ENCODE results near the gene FXYD1.

Gene FXYD1

DNA sequence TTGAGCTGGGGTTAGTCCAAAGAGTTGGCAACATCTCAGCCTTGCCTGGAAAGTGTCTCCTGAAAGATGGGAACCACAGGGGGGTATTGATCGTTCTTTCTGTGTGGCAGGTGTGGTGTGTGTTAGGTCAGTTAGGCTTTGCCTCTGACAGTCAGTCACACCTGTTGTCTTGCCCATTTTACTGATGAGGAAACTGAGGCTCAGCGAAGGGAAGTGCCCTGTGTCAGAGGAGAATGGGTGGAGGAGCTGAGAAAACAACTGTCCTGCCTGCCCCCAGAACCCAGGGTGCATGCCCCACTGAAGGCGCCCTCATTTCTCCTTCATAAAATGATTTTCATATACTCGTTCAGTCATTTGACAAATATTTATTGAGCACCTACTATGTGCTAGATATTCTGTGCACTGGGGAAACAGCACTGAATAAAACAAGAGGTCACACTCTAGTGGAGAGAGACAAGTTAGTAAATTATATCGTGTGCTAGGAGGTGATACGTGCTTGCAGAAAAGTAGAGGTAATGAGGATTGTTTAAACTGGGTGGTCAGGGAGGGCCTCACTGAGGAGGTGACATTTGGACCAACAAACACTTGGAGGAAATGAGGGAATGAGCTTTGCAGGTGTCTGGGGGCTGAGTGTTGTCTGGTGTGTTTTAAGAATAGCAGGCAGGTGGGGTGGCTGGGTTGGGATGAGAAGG, 17.5 kb downstream of the FXYD1 start:
- H3K4me1 ChIP-seq (ENCODE audit: control insufficient read depth, insufficient read depth, low read length) = no peaks in the 10 kb centered on the region
- no peak overlapping the region for H3K27ac ChIP-seq (ENCODE audit: low read depth, low read length)
- no peak overlapping the region for H3K4me3 ChIP-seq (ENCODE audit: low read length)
- peaks cover 2% of the 10 kb centered on the region for H3K36me3 ChIP-seq (ENCODE audit: control insufficient read depth, insufficient read depth, low read length)
- peaks cover 15% of the 10 kb centered on the region for H3K27me3 ChIP-seq (ENCODE audit: control insufficient read depth, insufficient read depth, low read length)
- no peak overlapping the region for H3K9ac ChIP-seq (ENCODE audit: low read length)

DNA sequence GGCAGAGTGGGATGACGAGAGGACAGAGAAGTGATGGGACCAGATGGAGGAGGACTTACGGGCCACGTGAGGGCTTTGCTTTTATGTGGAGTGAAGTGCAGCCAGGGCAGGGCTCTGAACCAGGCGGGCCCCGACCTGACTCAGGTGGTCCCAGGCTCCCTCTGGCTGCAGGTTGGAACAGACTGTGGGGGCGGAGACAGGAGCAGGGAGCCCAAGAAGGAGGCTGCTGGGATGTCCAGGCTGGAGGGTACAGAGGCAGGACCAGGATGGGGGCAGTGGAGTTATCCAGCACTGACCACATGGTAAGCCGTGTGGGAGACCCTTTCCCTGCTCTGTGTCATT, 18.0 kb downstream of the FXYD1 start:
- no peak overlapping the region for H3K4me3 ChIP-seq (ENCODE audit: low read length)
- H3K4me1 ChIP-seq (ENCODE audit: control insufficient read depth, insufficient read depth, low read length) = no peaks in the 10 kb centered on the region
- H3K27me3 ChIP-seq (ENCODE audit: control insufficient read depth, insufficient read depth, low read length) = peaks cover 12% of the 10 kb centered on the region
- H3K27ac ChIP-seq (ENCODE audit: low read depth, low read length) = no peak overlapping the region
- no peak overlapping the region for H3K9ac ChIP-seq (ENCODE audit: low read length)
- peaks cover 2% of the 10 kb centered on the region for H3K36me3 ChIP-seq (ENCODE audit: control insufficient read depth, insufficient read depth, low read length)

DNA sequence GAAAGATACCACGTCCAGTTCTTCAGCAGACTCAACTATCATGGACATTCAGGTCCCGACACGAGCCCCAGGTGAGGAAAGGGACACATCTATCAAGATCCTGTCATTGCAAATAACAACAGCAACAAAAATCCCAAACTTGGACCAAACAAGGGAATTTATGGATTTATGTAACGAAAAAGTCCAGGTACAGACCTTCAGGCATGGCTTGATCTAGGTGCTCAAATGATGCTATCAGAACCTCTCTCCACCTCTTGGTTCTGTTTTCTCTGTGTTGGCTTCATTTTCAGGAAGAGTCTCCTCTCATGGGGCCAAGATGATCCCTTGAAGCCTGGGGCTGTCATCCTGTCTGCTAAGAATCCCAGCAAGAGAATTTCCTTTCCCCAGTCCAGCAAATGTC, 18.8 kb downstream of the FXYD1 start:
- Histone ChIP-seq H3K27ac (ENCODE audit: low read depth, low read length) (no peak overlapping the region), H3K36me3 (ENCODE audit: control insufficient read depth, insufficient read depth, low read length) (peaks cover 2% of the 10 kb centered on the region), H3K27me3 (ENCODE audit: control insufficient read depth, insufficient read depth, low read length) (peaks cover 12% of the 10 kb centered on the region), H3K4me3 (ENCODE audit: low read length) (no peak overlapping the region), H3K9ac (ENCODE audit: low read length) (no peak overlapping the region), H3K4me1 (ENCODE audit: control insufficient read depth, insufficient read depth, low read length) (no peaks in the 10 kb centered on the region)

DNA sequence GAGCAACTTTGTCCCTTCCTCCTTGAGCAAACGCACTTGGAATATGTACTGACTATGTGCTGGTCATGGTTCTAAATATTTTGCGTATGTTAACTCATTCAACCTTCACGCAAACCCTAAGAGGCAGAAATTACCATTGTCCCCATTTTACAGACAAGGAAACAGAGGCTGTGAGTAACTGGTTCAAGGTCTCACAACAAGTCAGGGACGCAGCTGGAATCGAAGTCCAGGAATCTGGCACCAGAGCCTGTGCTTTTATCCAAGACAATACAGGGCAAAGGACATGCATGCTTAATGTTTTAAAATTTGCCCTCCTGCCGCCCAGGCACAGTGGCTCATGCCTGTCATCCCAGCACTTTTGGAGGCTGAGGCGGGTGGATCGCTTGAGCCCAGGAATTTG, 21.0 kb downstream of the FXYD1 start:
- peaks cover 6% of the 10 kb centered on the region for H3K27me3 ChIP-seq (ENCODE audit: control insufficient read depth, insufficient read depth, low read length)
- H3K4me1 ChIP-seq (ENCODE audit: control insufficient read depth, insufficient read depth, low read length) = no peaks in the 10 kb centered on the region
- peaks cover 14% of the 10 kb centered on the region for H3K36me3 ChIP-seq (ENCODE audit: control insufficient read depth, insufficient read depth, low read length)
- H3K4me3 ChIP-seq (ENCODE audit: low read length) = no peak overlapping the region
- H3K27ac ChIP-seq (ENCODE audit: low read depth, low read length) = no peak overlapping the region
- H3K9ac ChIP-seq (ENCODE audit: low read length) = no peak overlapping the region

DNA sequence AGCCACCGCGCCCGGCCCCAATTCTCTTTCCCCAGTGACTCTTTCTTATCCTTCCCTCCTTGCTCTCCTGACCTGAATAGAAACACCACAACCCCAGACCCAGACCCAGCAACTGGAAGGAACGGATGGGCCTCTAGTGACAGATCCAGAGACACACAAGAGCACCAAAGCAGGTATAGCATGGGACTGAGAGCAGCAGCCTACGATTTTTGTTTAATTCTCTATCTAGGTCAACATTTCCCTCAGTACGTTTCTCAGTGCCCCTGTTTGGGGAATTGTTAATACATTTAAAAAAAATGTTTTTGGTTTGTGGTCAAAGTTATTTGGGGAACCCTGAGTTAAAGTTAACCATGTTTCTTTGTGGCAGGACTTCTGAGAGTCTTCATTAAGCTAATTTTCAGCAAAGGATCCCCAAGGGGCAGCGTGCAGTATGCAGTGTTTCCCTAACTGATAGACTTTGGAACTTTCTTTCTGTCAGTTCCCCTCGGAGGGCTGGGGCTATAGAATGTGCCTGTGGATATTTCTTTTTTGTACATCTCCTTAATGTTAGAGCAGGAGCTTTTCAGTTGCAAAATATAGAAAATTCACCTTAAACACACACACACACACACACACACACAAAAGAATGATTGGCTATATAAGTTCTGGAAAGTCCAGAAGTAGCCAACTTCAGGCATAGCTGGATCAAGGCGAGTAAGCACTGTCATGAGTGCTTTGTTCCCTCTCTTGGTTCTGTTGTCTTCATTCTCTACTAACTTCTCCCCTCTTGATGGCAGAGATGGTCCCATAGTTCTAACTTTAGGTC, 22.2 kb downstream of the FXYD1 start:
- Histone ChIP-seq H3K27ac (ENCODE audit: low read depth, low read length) (no peak overlapping the region), H3K9ac (ENCODE audit: low read length) (no peak overlapping the region), H3K27me3 (ENCODE audit: control insufficient read depth, insufficient read depth, low read length) (no peaks in the 10 kb centered on the region), H3K4me3 (ENCODE audit: low read length) (no peak overlapping the region), H3K36me3 (ENCODE audit: control insufficient read depth, insufficient read depth, low read length) (peaks cover 15% of the 10 kb centered on the region), H3K4me1 (ENCODE audit: control insufficient read depth, insufficient read depth, low read length) (no peaks in the 10 kb centered on the region)

DNA sequence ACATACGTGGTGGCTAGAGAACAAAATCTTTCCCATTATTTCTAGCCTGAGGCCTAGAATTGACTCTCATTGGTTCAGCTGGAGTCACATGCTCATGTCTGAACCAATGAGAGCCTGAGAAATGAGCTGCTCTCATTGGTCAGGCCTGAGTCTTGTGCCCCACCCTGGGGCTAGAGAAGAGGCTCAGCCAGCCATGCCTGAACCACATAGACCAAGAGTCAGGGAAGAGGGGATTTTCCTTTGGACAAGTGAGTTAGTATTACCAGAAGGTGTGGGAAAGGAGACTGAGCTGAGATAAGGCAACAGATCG, 22.8 kb downstream of the FXYD1 start:
- H3K9ac ChIP-seq (ENCODE audit: low read length) = no peak overlapping the region
- H3K27ac ChIP-seq (ENCODE audit: low read depth, low read length) = no peak overlapping the region
- H3K4me1 ChIP-seq (ENCODE audit: control insufficient read depth, insufficient read depth, low read length) = no peaks in the 10 kb centered on the region
- peaks cover 19% of the 10 kb centered on the region for H3K36me3 ChIP-seq (ENCODE audit: control insufficient read depth, insufficient read depth, low read length)
- H3K27me3 ChIP-seq (ENCODE audit: control insufficient read depth, insufficient read depth, low read length) = no peaks in the 10 kb centered on the region
- no peak overlapping the region for H3K4me3 ChIP-seq (ENCODE audit: low read length)

DNA sequence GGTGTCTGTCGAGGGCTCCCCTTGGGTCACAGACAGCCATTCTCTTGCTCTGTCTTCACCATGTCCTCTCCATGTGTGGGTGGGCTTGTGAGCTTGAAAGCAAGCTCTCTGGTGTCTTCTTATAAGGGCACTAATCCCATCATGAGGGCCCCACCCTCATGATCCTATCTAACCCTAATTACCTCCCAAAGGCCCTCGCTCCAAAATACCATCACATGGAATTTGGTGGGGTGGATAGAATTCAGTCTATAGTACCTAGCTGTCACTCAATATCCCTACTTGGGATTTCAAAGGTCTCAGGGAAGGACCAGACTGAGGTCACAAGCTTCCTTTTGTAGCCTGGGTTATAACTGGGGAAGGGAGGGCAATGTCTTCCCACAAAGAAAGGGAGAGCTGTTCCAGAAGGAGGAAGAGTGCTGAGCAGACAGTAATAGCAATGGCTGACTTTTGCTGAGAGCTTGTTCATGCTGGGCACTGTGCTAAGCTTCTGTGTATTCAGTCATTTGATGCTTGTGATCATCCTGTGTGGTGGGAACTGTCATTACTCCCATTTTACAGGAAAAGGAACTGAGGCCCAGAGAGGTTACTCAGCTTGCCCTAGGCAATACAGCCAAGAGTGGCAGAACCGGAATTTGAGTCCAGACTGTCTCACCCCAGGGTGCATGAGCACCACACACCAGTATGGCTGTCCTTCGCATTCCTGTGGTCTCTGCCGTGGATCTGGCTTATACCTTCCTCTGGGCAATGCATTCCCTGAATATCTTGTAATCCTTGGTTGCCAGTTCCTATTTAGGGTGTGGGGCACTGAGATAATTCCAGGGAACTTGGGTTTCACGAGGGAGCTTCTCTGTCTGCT, 24.1 kb downstream of the FXYD1 start:
- H3K27ac ChIP-seq (ENCODE audit: low read depth, low read length) = no peak overlapping the region
- H3K9ac ChIP-seq (ENCODE audit: low read length) = no peak overlapping the region
- peaks cover 19% of the 10 kb centered on the region for H3K36me3 ChIP-seq (ENCODE audit: control insufficient read depth, insufficient read depth, low read length)
- no peaks in the 10 kb centered on the region for H3K4me1 ChIP-seq (ENCODE audit: control insufficient read depth, insufficient read depth, low read length)
- no peak overlapping the region for H3K4me3 ChIP-seq (ENCODE audit: low read length)
- no peaks in the 10 kb centered on the region for H3K27me3 ChIP-seq (ENCODE audit: control insufficient read depth, insufficient read depth, low read length)

DNA sequence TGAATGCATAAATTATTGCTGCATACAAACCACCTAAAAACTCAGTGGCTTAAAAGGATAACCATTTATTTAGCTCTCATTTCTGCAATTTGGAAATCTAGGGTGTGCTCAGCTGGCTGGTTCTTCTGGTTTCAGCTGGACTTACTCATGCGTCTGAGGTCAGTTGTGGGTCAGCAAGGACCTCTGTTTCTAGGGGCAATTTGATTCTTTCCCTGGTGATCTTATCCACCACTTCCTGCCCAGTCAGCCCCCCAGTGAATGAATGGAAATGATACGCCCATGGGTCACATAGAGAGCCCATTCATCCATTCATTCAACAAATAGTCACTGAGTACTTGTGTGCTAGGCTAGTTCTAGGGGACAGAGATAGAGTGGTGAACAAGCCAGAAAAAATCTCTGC, 25.8 kb downstream of the FXYD1 start:
- no peak overlapping the region for H3K9ac ChIP-seq (ENCODE audit: low read length)
- H3K4me1 ChIP-seq (ENCODE audit: control insufficient read depth, insufficient read depth, low read length) = no peaks in the 10 kb centered on the region
- H3K36me3 ChIP-seq (ENCODE audit: control insufficient read depth, insufficient read depth, low read length) = peaks cover 17% of the 10 kb centered on the region
- no peaks in the 10 kb centered on the region for H3K27me3 ChIP-seq (ENCODE audit: control insufficient read depth, insufficient read depth, low read length)
- no peak overlapping the region for H3K4me3 ChIP-seq (ENCODE audit: low read length)
- H3K27ac ChIP-seq (ENCODE audit: low read depth, low read length) = no peak overlapping the region

DNA sequence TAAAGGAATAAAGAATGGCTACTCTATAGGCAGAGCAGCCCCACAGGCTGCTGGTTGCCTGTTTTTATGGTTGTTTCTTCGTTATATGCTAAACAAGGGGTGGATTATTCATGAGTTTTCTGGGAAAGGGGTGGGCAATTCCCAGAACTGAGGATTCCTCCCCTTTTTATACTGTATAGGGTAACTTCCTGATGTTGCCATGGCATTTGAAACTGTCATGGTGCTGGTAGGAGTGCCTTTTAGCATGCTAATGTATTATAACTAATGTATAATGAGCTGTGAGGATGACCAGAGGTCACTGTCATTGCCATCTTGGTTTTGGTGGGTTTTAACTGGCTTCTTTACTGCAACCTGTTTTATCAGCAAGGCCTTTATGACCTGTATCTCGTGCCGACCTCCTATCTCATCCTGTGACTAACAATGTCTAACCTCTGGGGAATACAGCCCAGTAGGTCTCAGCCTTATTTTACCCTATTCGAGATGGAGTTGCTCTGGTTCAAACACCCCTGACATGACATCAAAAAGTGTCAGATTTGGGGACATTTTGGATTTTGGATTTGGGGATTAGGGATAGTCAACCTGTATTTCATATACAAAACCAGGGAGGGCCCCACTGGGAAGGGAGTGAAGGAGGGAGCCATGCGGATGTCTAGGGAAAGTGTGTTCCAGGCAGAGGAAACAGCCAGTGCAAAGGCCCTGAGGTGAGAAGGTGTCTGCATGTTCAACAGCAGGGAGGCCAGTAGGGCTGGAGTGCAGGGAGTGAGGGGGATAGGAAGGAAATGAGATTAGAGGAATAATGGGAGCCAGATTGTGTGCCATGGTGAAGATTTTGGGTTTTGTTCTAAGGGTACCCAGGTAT, 26.8 kb downstream of the FXYD1 start:
- H3K27me3 ChIP-seq (ENCODE audit: control insufficient read depth, insufficient read depth, low read length) = no peaks in the 10 kb centered on the region
- peaks cover 17% of the 10 kb centered on the region for H3K36me3 ChIP-seq (ENCODE audit: control insufficient read depth, insufficient read depth, low read length)
- no peaks in the 10 kb centered on the region for H3K4me1 ChIP-seq (ENCODE audit: control insufficient read depth, insufficient read depth, low read length)
- H3K4me3 ChIP-seq (ENCODE audit: low read length) = no peak overlapping the region
- H3K9ac ChIP-seq (ENCODE audit: low read length) = no peak overlapping the region
- no peak overlapping the region for H3K27ac ChIP-seq (ENCODE audit: low read depth, low read length)

DNA sequence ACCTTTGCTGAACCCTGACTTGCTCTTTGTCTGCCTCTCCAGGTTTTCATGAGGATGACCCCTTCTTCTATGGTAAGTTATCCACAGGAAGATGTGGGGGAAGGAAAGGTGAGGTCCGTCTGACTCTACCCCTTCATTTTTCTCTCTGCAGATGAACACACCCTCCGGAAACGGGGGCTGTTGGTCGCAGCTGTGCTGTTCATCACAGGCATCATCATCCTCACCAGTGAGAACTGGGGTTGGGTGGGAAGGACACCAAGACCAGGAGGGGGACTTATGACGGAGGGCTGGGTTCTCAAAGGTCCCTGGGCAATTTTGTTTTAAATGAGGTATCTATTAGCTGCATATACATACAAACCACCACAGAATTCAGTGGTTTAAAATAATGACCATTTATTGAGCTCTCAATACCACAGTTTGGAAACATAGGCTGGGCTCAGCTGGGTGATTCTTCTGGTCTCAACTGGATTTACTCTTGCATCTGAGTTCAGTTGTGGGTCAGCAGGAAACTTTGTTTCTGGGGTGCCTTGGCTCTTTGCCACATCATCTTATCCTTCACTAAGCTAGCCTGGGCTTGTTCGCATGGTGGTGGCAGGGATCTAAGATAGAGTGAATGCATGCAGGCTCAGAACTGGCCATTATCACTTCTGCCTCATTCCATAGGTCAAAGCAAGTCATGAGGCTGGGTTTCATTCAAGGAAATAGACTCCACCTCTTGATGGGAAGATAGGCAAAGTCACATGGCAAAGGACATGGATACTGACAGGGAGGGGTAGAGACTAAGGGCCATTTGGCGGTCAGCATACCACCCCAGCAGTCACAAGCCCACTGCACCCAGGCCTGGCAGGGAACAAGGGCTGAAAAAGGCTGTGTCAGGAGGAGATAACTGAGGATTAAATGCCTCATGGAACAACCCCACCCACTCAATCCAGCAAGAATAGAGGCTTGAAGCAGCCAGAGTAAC, 27.8 kb downstream of the FXYD1 start:
- Histone ChIP-seq H3K27ac (ENCODE audit: low read depth, low read length) (no peak overlapping the region), H3K4me1 (ENCODE audit: control insufficient read depth, insufficient read depth, low read length) (no peaks in the 10 kb centered on the region), H3K4me3 (ENCODE audit: low read length) (no peak overlapping the region), H3K27me3 (ENCODE audit: control insufficient read depth, insufficient read depth, low read length) (no peaks in the 10 kb centered on the region), H3K9ac (ENCODE audit: low read length) (no peak overlapping the region), H3K36me3 (ENCODE audit: control insufficient read depth, insufficient read depth, low read length) (peaks cover 17% of the 10 kb centered on the region)

Measured in rectal smooth muscle tissue (tissue), 1 donor.